A549 (cell line): ENCODE results near the gene PFAS. TPM values are rescaled to one million over a fixed set of nuclear protein-coding genes. Genes with fewer than 3 reads are reported as not detected.
A peak's percentile ranks its signal among the peaks of the same experiment; 100 is the strongest.

Experiments used
- ATAC-seq, 2 experiments: fragments of 200-7000 bp in 1 of 2; fragments of >200 bp in 1 of 2; cut with Nextera tagmentation in 1 of 2; cut with Tn5 transposase in 1 of 2; 3 replicates each; pipeline versions ENCODE4 v1.8.0 to v1.9.1; 2018 to 2020; ENCODE audit warnings: mild to moderate bottlenecking in 1 of 2, moderate library complexity in 1 of 2
- CTCF ChIA-PET: fragments of 300-600 bp; sonication (Branson Sonifier 250); formaldehyde crosslinking; extraction: SDS; loops from one replicate; lab custom pipeline; 2021; ENCODE audit warnings: antibody characterized with exemption, inconsistent platforms; lab: Yijun Ruan, JAX
- POLR2A ChIA-PET: fragments of 350-600 bp; formaldehyde crosslinking; extraction: SDS; loops from one replicate; lab custom pipeline; 2021; ENCODE audit warnings: antibody characterized with exemption, inconsistent platforms; lab: Yijun Ruan, JAX
- DNase-seq, 2 experiments: peaks; one replicate each; pipeline versions ENCODE4 v3.0.0 to v3.0.0-alpha.2; 2011 to 2016; ENCODE audit warnings: low read depth in 1 of 2, low spot score in 1 of 2
- FAIRE-seq: peaks from 2 replicates; lab custom pipeline; 2011; peaks lifted over from hg19 to GRCh38; lab: Jason Lieb, UNC
- H3K27ac ChIP-seq, 2 experiments: fragments of >200 bp; sonication (Bioruptor Twin); formaldehyde crosslinking; 3 replicates each; pipeline ENCODE4 v1.5.1; 2016 to 2017
- H3K4me1 ChIP-seq: fragments of >200 bp; sonication (Bioruptor Twin); formaldehyde crosslinking; 3 replicates; pipeline ENCODE4 v1.6.1; 2016
- H3K4me2 ChIP-seq: fragments of >200 bp; sonication (Bioruptor Twin); formaldehyde crosslinking; 3 replicates; pipeline ENCODE4 v1.6.1; 2016
- H3K4me3 ChIP-seq: fragments of >200 bp; sonication (Bioruptor Twin); formaldehyde crosslinking; 3 replicates; pipeline ENCODE4 v1.5.1; 2016
- H3K9me3 ChIP-seq: fragments of >200 bp; sonication (Bioruptor Twin); formaldehyde crosslinking; 3 replicates; pipeline ENCODE4 v1.6.1; 2016
- BHLHE40 ChIP-seq: IDR thresholded peaks from 2 replicates; pipeline ENCODE4 v1.6.1; 2012; ENCODE audit warnings: low read depth, low read length, inconsistent platforms
- CHD4 ChIP-seq: fragments of 200-600 bp; sonication (generic); IDR thresholded peaks from 2 replicates; pipeline ENCODE4 v1.6.1; 2016; ENCODE audit warnings: antibody characterized with exemption, mild to moderate bottlenecking, borderline replicate concordance
- EP300 ChIP-seq, 2 experiments: fragments of >200 bp; sonication (Bioruptor Twin); formaldehyde crosslinking; IDR thresholded peaks; 2 replicates in 1 of 2; 3 replicates in 1 of 2; pipeline ENCODE4 v1.6.1; 2016 to 2017
- ESRRA ChIP-seq: fragments of 150-350 bp; IDR thresholded peaks from 2 replicates; pipeline ENCODE4 v1.6.1; 2014; ENCODE audit warnings: mild to moderate bottlenecking, low read length, borderline replicate concordance
- HOXB5 ChIP-seq: fragments of 250-450 bp; sonication (Bioruptor Pico); IDR thresholded peaks from 2 replicates; pipeline ENCODE4 v1.5.0; 2020; ENCODE audit warnings: mild to moderate bottlenecking, moderate library complexity
- MAZ ChIP-seq: fragments of 150-350 bp; IDR thresholded peaks from 2 replicates; pipeline ENCODE4 v1.6.1; 2014; ENCODE audit warnings: antibody characterized with exemption, low read depth, low read length, borderline replicate concordance
- NFE2L2 ChIP-seq: fragments of 150-350 bp; conservative IDR thresholded peaks from 2 replicates; pipeline ENCODE4 v1.6.1; 2014; ENCODE audit warnings: low read length
- POLR2A ChIP-seq: IDR thresholded peaks from 2 replicates; pipeline ENCODE4 v1.6.1; 2012; ENCODE audit warnings: mild to moderate bottlenecking, low read length
- RFX5 ChIP-seq: fragments of 450-650 bp; IDR thresholded peaks from 2 replicates; pipeline ENCODE4 v1.7.1; 2014; ENCODE audit warnings: antibody characterized with exemption, mild to moderate bottlenecking, moderate library complexity
- TFCP2L1 ChIP-seq: fragments of 250-450 bp; sonication (Bioruptor Pico); IDR thresholded peaks from 2 replicates; pipeline ENCODE4 v1.5.0; 2021; ENCODE audit warnings: mild to moderate bottlenecking
- TP53 ChIP-seq: fragments of 250-450 bp; sonication (Bioruptor Pico); IDR thresholded peaks from 2 replicates; pipeline ENCODE4 v1.5.0; 2021; ENCODE audit warnings: mild to moderate bottlenecking, moderate library complexity
- ZSCAN20 ChIP-seq: fragments of 250-450 bp; sonication (Bioruptor Pico); IDR thresholded peaks from 2 replicates; pipeline ENCODE4 v1.8.0; 2022; ENCODE audit warnings: mild to moderate bottlenecking, moderate library complexity
- WGBS: methylation state at CpG from one replicate; pipeline ENCODE4 v1.1.6; 2017; ENCODE audit errors: missing lambda C conversion rate; 5-methylcytosine and 5-hydroxymethylcytosine counted together
- polyA plus RNA-seq, 4 experiments: library from polyadenylated mRNA; depleted of rRNA in 3 of 4; stranded (reverse); fragments of >200 nt; fragmentation: RNase III in 1 of 4; extraction: RNeasy Plus Mini Kit Qiagen cat#74134 plus additional on column Dnase treatment in 1 of 4; gene quantifications; 2 replicates in 3 of 4; 3 replicates in 1 of 4; pipeline ENCODE4 v1.2.3, GENCODE V29; 2011 to 2017
- TF ChIP-seq, protein P1 (sequence below): fragments of >200 bp; sonication (Bioruptor Twin); formaldehyde crosslinking; IDR thresholded peaks from 3 replicates; pipeline ENCODE4 v1.5.1; 2016
- TF ChIP-seq, protein P2 (sequence below): fragments of 250-450 bp; sonication (Bioruptor Pico); IDR thresholded peaks from 2 replicates; pipeline ENCODE4 v1.5.0; 2021; ENCODE audit warnings: mild to moderate bottlenecking, moderate library complexity, borderline replicate concordance
- TF ChIP-seq, protein P3 (sequence below): fragments of >200 bp; sonication (Bioruptor Twin); formaldehyde crosslinking; IDR thresholded peaks from 3 replicates; pipeline ENCODE4 v1.6.1; 2016

Gene PFAS
- polyA plus RNA-seq, 2 of the 4 experiments (the other 2 are of a cell fraction) = 51.9 to 58.2 TPM

DNA sequence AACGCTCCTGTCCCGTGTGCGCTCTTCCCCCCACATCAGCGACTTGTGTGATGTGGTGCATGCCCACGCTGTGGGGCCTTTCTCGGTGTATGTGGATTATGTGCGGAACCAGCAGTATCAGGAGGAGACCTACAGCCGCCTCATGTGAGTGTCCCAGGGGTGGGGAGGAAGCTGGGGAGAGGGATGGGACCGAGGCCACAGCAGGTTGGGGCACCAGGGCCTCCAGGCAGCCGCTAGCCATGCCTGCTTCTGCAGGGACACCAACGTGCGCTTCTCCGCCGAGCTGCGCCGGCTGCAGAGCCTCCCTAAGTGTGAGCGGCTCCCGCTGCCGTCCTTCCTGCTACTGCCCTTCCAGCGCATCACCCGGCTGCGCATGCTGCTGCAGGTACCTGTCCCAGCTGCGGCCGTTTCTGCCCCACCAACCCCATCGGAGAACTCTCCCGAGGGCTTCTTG lies 66.7 kb downstream of the PFAS start:
- Histone ChIP-seq H3K4me3 (no peak overlapping the region), H3K27ac (no peak overlapping the region), H3K4me2 (no peak overlapping the region), H3K9me3 (no peaks in the 10 kb centered on the region)
- ChIA-PET CTCF (interaction anchor here (0.9 to 7.0 kb wide), 4 partner anchors 12 to 60 kb away, joined by 3 to 39 read pairs (median 4); partner anchors contain the start of gene KRABD2), POLR2A (no interaction called here)
- 81% methylated on average over 26 of the region's 26 CpGs for WGBS
- DNase-seq = no peak
- TF ChIP-seq, protein P1, sequence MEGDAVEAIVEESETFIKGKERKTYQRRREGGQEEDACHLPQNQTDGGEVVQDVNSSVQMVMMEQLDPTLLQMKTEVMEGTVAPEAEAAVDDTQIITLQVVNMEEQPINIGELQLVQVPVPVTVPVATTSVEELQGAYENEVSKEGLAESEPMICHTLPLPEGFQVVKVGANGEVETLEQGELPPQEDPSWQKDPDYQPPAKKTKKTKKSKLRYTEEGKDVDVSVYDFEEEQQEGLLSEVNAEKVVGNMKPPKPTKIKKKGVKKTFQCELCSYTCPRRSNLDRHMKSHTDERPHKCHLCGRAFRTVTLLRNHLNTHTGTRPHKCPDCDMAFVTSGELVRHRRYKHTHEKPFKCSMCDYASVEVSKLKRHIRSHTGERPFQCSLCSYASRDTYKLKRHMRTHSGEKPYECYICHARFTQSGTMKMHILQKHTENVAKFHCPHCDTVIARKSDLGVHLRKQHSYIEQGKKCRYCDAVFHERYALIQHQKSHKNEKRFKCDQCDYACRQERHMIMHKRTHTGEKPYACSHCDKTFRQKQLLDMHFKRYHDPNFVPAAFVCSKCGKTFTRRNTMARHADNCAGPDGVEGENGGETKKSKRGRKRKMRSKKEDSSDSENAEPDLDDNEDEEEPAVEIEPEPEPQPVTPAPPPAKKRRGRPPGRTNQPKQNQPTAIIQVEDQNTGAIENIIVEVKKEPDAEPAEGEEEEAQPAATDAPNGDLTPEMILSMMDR = no peak
- TF ChIP-seq ESRRA (no peak), MAZ (no peak), HOXB5 (CRISPR knock-in tag) (no peak), NFE2L2 (no peak), TFCP2L1 (CRISPR knock-in tag) (no peak)
- TF ChIP-seq, protein P2, sequence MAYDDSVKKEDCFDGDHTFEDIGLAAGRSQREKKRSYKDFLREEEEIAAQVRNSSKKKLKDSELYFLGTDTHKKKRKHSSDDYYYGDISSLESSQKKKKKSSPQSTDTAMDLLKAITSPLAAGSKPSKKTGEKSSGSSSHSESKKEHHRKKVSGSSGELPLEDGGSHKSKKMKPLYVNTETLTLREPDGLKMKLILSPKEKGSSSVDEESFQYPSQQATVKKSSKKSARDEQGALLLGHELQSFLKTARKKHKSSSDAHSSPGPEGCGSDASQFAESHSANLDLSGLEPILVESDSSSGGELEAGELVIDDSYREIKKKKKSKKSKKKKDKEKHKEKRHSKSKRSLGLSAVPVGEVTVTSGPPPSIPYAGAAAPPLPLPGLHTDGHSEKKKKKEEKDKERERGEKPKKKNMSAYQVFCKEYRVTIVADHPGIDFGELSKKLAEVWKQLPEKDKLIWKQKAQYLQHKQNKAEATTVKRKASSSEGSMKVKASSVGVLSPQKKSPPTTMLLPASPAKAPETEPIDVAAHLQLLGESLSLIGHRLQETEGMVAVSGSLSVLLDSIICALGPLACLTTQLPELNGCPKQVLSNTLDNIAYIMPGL (CRISPR knock-in tag) = no peak
- TF ChIP-seq, all 56 proteins: peak for 0
- no peak; a peak in 1 of 6 replicates for ATAC-seq
- no peaks in the 10 kb centered on the region for H3K4me1 ChIP-seq
- FAIRE-seq = no peak

DNA sequence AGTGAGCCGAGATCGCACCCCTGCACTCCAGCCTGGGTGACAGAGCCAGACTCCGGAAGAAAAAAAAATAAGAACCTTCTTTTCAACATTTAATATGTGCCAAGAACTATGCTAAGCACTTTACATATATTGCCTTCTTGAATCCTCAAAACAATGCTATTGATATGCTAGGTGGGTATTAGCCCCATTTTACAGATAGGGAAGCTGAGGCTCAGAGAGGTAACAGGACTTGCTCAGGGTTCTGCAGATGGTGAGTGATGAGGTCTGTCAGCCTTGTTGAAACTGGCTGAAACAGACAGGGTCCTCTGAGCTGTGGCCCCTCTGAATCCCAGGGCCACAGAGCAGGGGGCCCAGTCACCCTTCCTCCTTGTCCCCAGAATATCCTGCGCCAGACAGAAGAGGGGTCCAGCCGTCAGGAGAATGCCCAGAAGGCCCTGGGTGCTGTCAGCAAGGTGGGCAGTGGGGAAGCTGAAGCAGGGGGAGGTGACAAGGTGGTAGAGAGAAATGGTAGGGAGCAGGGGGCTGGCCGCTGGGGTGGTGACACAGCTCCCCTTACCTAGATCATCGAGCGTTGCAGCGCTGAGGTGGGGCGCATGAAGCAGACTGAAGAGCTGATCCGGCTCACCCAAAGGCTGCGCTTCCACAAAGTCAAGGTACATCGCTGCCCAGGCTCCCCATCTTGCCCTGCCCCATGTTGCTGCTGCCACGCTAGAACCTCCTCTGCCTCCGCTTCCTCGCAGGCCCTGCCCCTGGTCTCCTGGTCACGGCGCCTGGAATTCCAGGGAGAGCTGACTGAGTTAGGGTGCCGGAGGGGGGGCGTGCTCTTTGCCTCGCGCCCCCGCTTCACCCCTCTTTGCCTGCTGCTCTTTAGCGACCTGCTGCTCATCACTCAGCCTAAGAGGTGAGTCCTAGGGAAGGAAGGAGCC lies 69.2 kb downstream of the PFAS start:
- 81% methylated on average over 24 of the region's 24 CpGs for WGBS
- ChIA-PET CTCF (interaction anchor here (0.6 to 7.0 kb wide), 5 partner anchors 9 to 124 kb away, joined by 3 to 39 read pairs (median 3); no protein-coding TSS in a partner anchor), POLR2A (no interaction called here)
- Histone ChIP-seq H3K4me1 (no peaks in the 10 kb centered on the region), H3K27ac (no peak overlapping the region), H3K4me3 (no peak overlapping the region), H3K9me3 (no peaks in the 10 kb centered on the region), H3K4me2 (no peak overlapping the region)
- no peak for ATAC-seq
- TF ChIP-seq, protein P3, sequence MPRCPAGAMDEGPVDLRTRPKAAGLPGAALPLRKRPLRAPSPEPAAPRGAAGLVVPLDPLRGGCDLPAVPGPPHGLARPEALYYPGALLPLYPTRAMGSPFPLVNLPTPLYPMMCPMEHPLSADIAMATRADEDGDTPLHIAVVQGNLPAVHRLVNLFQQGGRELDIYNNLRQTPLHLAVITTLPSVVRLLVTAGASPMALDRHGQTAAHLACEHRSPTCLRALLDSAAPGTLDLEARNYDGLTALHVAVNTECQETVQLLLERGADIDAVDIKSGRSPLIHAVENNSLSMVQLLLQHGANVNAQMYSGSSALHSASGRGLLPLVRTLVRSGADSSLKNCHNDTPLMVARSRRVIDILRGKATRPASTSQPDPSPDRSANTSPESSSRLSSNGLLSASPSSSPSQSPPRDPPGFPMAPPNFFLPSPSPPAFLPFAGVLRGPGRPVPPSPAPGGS = no peak
- TF ChIP-seq BHLHE40 (no peak), POLR2A (0 out of 2 replicates have a peak, but pooled peaks have one; percentile 9), EP300 (IDR thresholded peaks at IDR 0.05) (no peak), RFX5 (no peak), CHD4 (no peak), TP53 (CRISPR knock-in tag) (no peak), ZSCAN20 (CRISPR knock-in tag) (no peak)
- no peak for FAIRE-seq
- DNase-seq = no peak

Other genes with a start within 250 kb of the PFAS start
- gene GUCY2D, start 246.7 kb upstream of the PFAS start, polyA plus RNA-seq (2011; rRNA removed) = not detected in 2 replicates
- 0.14 to 0.50 TPM in 2 of 3 replicates, not detected in the other for gene GUCY2D, start 246.7 kb upstream of the PFAS start, polyA plus RNA-seq (2017; fragmentation: RNase III; extraction: RNeasy Plus Mini Kit Qiagen cat#74134 plus additional on column Dnase treatment)
- gene ALOX15B, start 210.2 kb upstream of the PFAS start, polyA plus RNA-seq (2011; rRNA removed) = not detected in 2 replicates
- not detected in 3 replicates for gene ALOX15B, start 210.2 kb upstream of the PFAS start, polyA plus RNA-seq (2017; fragmentation: RNase III; extraction: RNeasy Plus Mini Kit Qiagen cat#74134 plus additional on column Dnase treatment)
- gene ALOX12B, start 161.6 kb upstream of the PFAS start, polyA plus RNA-seq (2011; rRNA removed) = 0.63 and 1.0 TPM in 2 replicates
- gene ALOX12B, start 161.6 kb upstream of the PFAS start, polyA plus RNA-seq (2017; fragmentation: RNase III; extraction: RNeasy Plus Mini Kit Qiagen cat#74134 plus additional on column Dnase treatment) = 1.0 to 1.5 TPM (median 1.3 TPM) in 3 replicates
- 0.35 and 0.58 TPM in 2 replicates for gene ALOXE3, start 130.8 kb upstream of the PFAS start, polyA plus RNA-seq (2011; rRNA removed)
- 0.40 to 0.51 TPM (median 0.46 TPM) in 3 replicates for gene ALOXE3, start 130.8 kb upstream of the PFAS start, polyA plus RNA-seq (2017; fragmentation: RNase III; extraction: RNeasy Plus Mini Kit Qiagen cat#74134 plus additional on column Dnase treatment)
- 0.56 and 0.58 TPM in 2 replicates for gene HES7, start 125.2 kb upstream of the PFAS start, polyA plus RNA-seq (2011; rRNA removed)
- gene HES7, start 125.2 kb upstream of the PFAS start, polyA plus RNA-seq (2017; fragmentation: RNase III; extraction: RNeasy Plus Mini Kit Qiagen cat#74134 plus additional on column Dnase treatment) = 0.67 to 1.4 TPM (median 0.72 TPM) in 3 replicates
- gene PER1, start 96.9 kb upstream of the PFAS start, polyA plus RNA-seq (2011; rRNA removed) = 5.5 and 5.6 TPM in 2 replicates
- 6.8 to 8.7 TPM (median 8.4 TPM) in 3 replicates for gene PER1, start 96.9 kb upstream of the PFAS start, polyA plus RNA-seq (2017; fragmentation: RNase III; extraction: RNeasy Plus Mini Kit Qiagen cat#74134 plus additional on column Dnase treatment)
- gene VAMP2, start 86.3 kb upstream of the PFAS start, polyA plus RNA-seq (2011; rRNA removed) = 21.7 and 24.7 TPM in 2 replicates
- gene VAMP2, start 86.3 kb upstream of the PFAS start, polyA plus RNA-seq (2017; fragmentation: RNase III; extraction: RNeasy Plus Mini Kit Qiagen cat#74134 plus additional on column Dnase treatment) = 19.2 to 23.3 TPM (median 19.3 TPM) in 3 replicates
- 21.8 and 22.8 TPM in 2 replicates for gene TMEM107, start 72.9 kb upstream of the PFAS start, polyA plus RNA-seq (2011; rRNA removed)
- gene TMEM107, start 72.9 kb upstream of the PFAS start, polyA plus RNA-seq (2017; fragmentation: RNase III; extraction: RNeasy Plus Mini Kit Qiagen cat#74134 plus additional on column Dnase treatment) = 16.0 to 19.2 TPM (median 17.0 TPM) in 3 replicates
- gene BORCS6, start 59.1 kb upstream of the PFAS start, polyA plus RNA-seq (2011; rRNA removed) = 3.0 and 3.3 TPM in 2 replicates
- 4.1 to 6.6 TPM (median 6.1 TPM) in 3 replicates for gene BORCS6, start 59.1 kb upstream of the PFAS start, polyA plus RNA-seq (2017; fragmentation: RNase III; extraction: RNeasy Plus Mini Kit Qiagen cat#74134 plus additional on column Dnase treatment)
- 51.0 and 59.5 TPM in 2 replicates for gene AURKB, start 38.7 kb upstream of the PFAS start, polyA plus RNA-seq (2011; rRNA removed)
- gene AURKB, start 38.7 kb upstream of the PFAS start, polyA plus RNA-seq (2017; fragmentation: RNase III; extraction: RNeasy Plus Mini Kit Qiagen cat#74134 plus additional on column Dnase treatment) = 124 to 137 TPM (median 130 TPM) in 3 replicates
- gene CTC1, start 1.2 kb upstream of the PFAS start, polyA plus RNA-seq (2011; rRNA removed) = 21.9 and 32.7 TPM in 2 replicates
- 14.9 to 21.7 TPM (median 19.7 TPM) in 3 replicates for gene CTC1, start 1.2 kb upstream of the PFAS start, polyA plus RNA-seq (2017; fragmentation: RNase III; extraction: RNeasy Plus Mini Kit Qiagen cat#74134 plus additional on column Dnase treatment)
- gene RANGRF, start 39.4 kb downstream of the PFAS start, polyA plus RNA-seq (2011; rRNA removed) = 56.4 and 60.4 TPM in 2 replicates
- 43.6 to 49.0 TPM (median 47.2 TPM) in 3 replicates for gene RANGRF, start 39.4 kb downstream of the PFAS start, polyA plus RNA-seq (2017; fragmentation: RNase III; extraction: RNeasy Plus Mini Kit Qiagen cat#74134 plus additional on column Dnase treatment)
- gene SLC25A35, start 46.1 kb downstream of the PFAS start, polyA plus RNA-seq (2011; rRNA removed) = 6.8 and 9.1 TPM in 2 replicates
- 7.5 to 11.2 TPM (median 10.1 TPM) in 3 replicates for gene SLC25A35, start 46.1 kb downstream of the PFAS start, polyA plus RNA-seq (2017; fragmentation: RNase III; extraction: RNeasy Plus Mini Kit Qiagen cat#74134 plus additional on column Dnase treatment)
- not detected in 2 replicates for gene ARHGEF15, start 61.0 kb downstream of the PFAS start, polyA plus RNA-seq (2011; rRNA removed)
- gene ARHGEF15, start 61.0 kb downstream of the PFAS start, polyA plus RNA-seq (2017; fragmentation: RNase III; extraction: RNeasy Plus Mini Kit Qiagen cat#74134 plus additional on column Dnase treatment) = not detected in 3 replicates
- gene ODF4, start 90.6 kb downstream of the PFAS start, polyA plus RNA-seq (2011; rRNA removed) = not detected in 2 replicates
- gene ODF4, start 90.6 kb downstream of the PFAS start, polyA plus RNA-seq (2017; fragmentation: RNase III; extraction: RNeasy Plus Mini Kit Qiagen cat#74134 plus additional on column Dnase treatment) = not detected in 3 replicates
- gene RPL26, start 133.9 kb downstream of the PFAS start, polyA plus RNA-seq (2011; rRNA removed) = 6,286 and 7,141 TPM in 2 replicates
- 5,521 to 6,159 TPM (median 5,591 TPM) in 3 replicates for gene RPL26, start 133.9 kb downstream of the PFAS start, polyA plus RNA-seq (2017; fragmentation: RNase III; extraction: RNeasy Plus Mini Kit Qiagen cat#74134 plus additional on column Dnase treatment)
- not detected in 2 replicates for gene RNF222, start 148.5 kb downstream of the PFAS start, polyA plus RNA-seq (2011; rRNA removed)
- not detected in 3 replicates for gene RNF222, start 148.5 kb downstream of the PFAS start, polyA plus RNA-seq (2017; fragmentation: RNase III; extraction: RNeasy Plus Mini Kit Qiagen cat#74134 plus additional on column Dnase treatment)
- gene NDEL1, start 186.6 kb downstream of the PFAS start, polyA plus RNA-seq (2011; rRNA removed) = 71.0 and 91.0 TPM in 2 replicates
- gene NDEL1, start 186.6 kb downstream of the PFAS start, polyA plus RNA-seq (2017; fragmentation: RNase III; extraction: RNeasy Plus Mini Kit Qiagen cat#74134 plus additional on column Dnase treatment) = 50.7 to 53.3 TPM (median 51.5 TPM) in 3 replicates